Measurements from ENCODE around the gene PRSS2.

The PRSS2 gene

GRCh38 chr7:142812437-142813215 is 41.9 kb downstream of the PRSS2 start:
- intact Hi-C loops (cut with DNase I) = no loop called here
- no peak for DNase-seq

GRCh38 chr7:142813226-142813625 is 42.5 kb downstream of the PRSS2 start:
- DNase-seq = no peak
- intact Hi-C loops (cut with DNase I) = no loop called here

GRCh38 chr7:142813699-142814098 is 42.9 kb downstream of the PRSS2 start:
- intact Hi-C loops (cut with DNase I) = no loop called here
- no peak for DNase-seq

GRCh38 chr7:142814451-142814850 is 43.7 kb downstream of the PRSS2 start:
- intact Hi-C loops (cut with DNase I) = no loop called here
- DNase-seq = no peak

- intact Hi-C loops (cut with DNase I) = no loop called here
- DNase-seq = no peak
Observed at GRCh38 chr7:142815134-142815533, 44.4 kb downstream of the PRSS2 start.

- intact Hi-C loops (cut with DNase I) = no loop called here
- no peak for DNase-seq
Observed at GRCh38 chr7:142817506-142817905, 46.7 kb downstream of the PRSS2 start.

GRCh38 chr7:142819530-142819929 is 48.8 kb downstream of the PRSS2 start:
- DNase-seq = no peak
- intact Hi-C loops (cut with DNase I) = no loop called here

GRCh38 chr7:142822714-142823113 is 51.9 kb downstream of the PRSS2 start:
- no peak for DNase-seq
- intact Hi-C loops (cut with DNase I) = no loop called here
